Stomach (tissue), 4 donors: ENCODE results near the gene SLC46A2.

Experiments
- POLR2AphosphoS5 ChIP-seq, 3 donors: sonication (generic); formaldehyde crosslinking; IDR thresholded peaks; one replicate each; pipeline ENCODE4 v1.6.1; 2016; ENCODE audit warnings: antibody characterized with exemption in 3 of 3
- TF ChIP-seq, protein P1 (sequence below), 7 experiments: fragments of 450-650 bp in 4 of 7; fragments of 200-600 bp in 3 of 7; sonication (generic) in 3 of 7; IDR thresholded peaks; one replicate each; pipeline ENCODE4 v1.5.1; 2016 to 2019; ENCODE audit warnings: antibody characterized with exemption in 7 of 7, control low read depth in 2 of 7, mild to moderate bottlenecking in 1 of 7

DNA sequence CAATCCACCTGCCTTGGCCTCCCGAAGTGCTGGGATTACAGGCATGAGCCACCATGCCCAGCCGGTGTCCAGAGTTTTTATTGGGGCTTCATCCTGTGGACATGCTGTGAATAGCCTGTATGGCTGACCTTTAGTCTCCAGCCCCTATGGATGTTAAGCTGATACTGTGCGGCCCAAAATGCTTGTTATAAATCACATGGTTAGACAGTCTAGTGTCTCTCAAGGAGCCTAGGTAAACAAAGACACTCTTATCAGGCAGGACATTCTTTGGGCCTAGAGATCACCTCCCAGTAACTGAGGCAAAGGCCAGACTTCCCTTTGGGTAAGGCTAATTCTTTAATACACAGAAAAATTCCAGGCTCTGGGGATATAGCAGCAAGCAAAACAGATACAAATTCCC is 22.0 kb upstream of the SLC46A2 start:
- TF ChIP-seq, protein P1, sequence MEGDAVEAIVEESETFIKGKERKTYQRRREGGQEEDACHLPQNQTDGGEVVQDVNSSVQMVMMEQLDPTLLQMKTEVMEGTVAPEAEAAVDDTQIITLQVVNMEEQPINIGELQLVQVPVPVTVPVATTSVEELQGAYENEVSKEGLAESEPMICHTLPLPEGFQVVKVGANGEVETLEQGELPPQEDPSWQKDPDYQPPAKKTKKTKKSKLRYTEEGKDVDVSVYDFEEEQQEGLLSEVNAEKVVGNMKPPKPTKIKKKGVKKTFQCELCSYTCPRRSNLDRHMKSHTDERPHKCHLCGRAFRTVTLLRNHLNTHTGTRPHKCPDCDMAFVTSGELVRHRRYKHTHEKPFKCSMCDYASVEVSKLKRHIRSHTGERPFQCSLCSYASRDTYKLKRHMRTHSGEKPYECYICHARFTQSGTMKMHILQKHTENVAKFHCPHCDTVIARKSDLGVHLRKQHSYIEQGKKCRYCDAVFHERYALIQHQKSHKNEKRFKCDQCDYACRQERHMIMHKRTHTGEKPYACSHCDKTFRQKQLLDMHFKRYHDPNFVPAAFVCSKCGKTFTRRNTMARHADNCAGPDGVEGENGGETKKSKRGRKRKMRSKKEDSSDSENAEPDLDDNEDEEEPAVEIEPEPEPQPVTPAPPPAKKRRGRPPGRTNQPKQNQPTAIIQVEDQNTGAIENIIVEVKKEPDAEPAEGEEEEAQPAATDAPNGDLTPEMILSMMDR (IDR thresholded peaks at IDR 0.05): no peak
- no peak for TF ChIP-seq POLR2AphosphoS5 (IDR thresholded peaks at IDR 0.05)
